H1 (cell line): ENCODE measurements around the gene SMAP1. TPM values are rescaled to one million over a fixed set of nuclear protein-coding genes. Genes with fewer than 3 reads are reported as not detected.

ENCODE experiments used
- CTCF ChIA-PET: fragments of 300-600 bp; sonication (Branson Sonifier 250); formaldehyde crosslinking; loops from one replicate; lab custom pipeline; 2021; ENCODE audit not compliant: partially characterized antibody; lab: Charles Lee
- POLR2A ChIA-PET: fragments of 300-600 bp; sonication (Branson Sonifier 250); formaldehyde crosslinking; loops from one replicate; lab custom pipeline; 2021; ENCODE audit warnings: inconsistent platforms; ENCODE audit not compliant: partially characterized antibody; lab: Charles Lee
- DNase-seq, 2 experiments: peaks; one replicate each; pipeline versions ENCODE4 v3.0.0 to v3.0.0-alpha.2; 2010 to 2022; ENCODE audit warnings: low spot score in 2 of 2, low read depth in 1 of 2, mixed read lengths in 1 of 2
- FAIRE-seq: peaks from 2 replicates; lab custom pipeline; 2011; peaks lifted over from hg19 to GRCh38; lab: Jason Lieb, UNC
- H2AFZ ChIP-seq: 2 replicates; pipeline ENCODE4 v1.8.1; 2012; ENCODE audit warnings: low read length, inconsistent platforms
- H2AK5ac ChIP-seq: 2 replicates; pipeline ENCODE4 v1.6.1; 2013; ENCODE audit warnings: low read depth, low read length
- H2BK120ac ChIP-seq: replicated peaks from 2 replicates; pipeline ENCODE3; 2013; ENCODE audit warnings: low read depth, low read length, inconsistent platforms
- H2BK12ac ChIP-seq: 2 replicates; pipeline ENCODE4 v1.6.1; 2013; ENCODE audit warnings: low read depth, low read length
- H2BK15ac ChIP-seq: 2 replicates; pipeline ENCODE4 v1.6.1; 2013; ENCODE audit warnings: low read length
- H2BK20ac ChIP-seq: 2 replicates; pipeline ENCODE4 v1.6.1; 2013; ENCODE audit warnings: low read length
- H2BK5ac ChIP-seq: 2 replicates; pipeline ENCODE4 v1.6.1; 2013; ENCODE audit warnings: low read depth, low read length
- H3K14ac ChIP-seq: 2 replicates; pipeline ENCODE4 v1.6.1; 2013; ENCODE audit warnings: inconsistent platforms; ENCODE audit not compliant: insufficient read length
- H3K18ac ChIP-seq: 2 replicates; pipeline ENCODE4 v1.6.1; 2013; ENCODE audit warnings: low read length; ENCODE audit errors: extremely low read depth
- H3K23ac ChIP-seq: 2 replicates; pipeline ENCODE4 v1.6.1; 2013; ENCODE audit warnings: inconsistent platforms; ENCODE audit not compliant: insufficient read length
- H3K23me2 ChIP-seq: 2 replicates; pipeline ENCODE4 v1.6.1; 2013; ENCODE audit warnings: low read depth, low read length
- H3K27ac ChIP-seq: 2 replicates; pipeline ENCODE4 v1.6.1; 2011; ENCODE audit warnings: low read depth, low read length, inconsistent platforms
- H3K27me3 ChIP-seq, 4 experiments: replicated peaks in 1 of 4; 1 replicate in 1 of 4; 2 replicates in 3 of 4; pipeline versions ENCODE4 v1.6.1 to v1.8.1; 2011 to 2013; ENCODE audit warnings: low read length in 3 of 4, mild to moderate bottlenecking in 3 of 4, inconsistent platforms in 2 of 4, mixed read lengths in 2 of 4, moderate library complexity in 1 of 4; ENCODE audit not compliant: control insufficient read depth in 3 of 4, insufficient read depth in 3 of 4; ENCODE audit errors: extremely low read depth in 1 of 4
- H3K36me3 ChIP-seq, 4 experiments: 2 replicates each; pipeline versions ENCODE4 v1.6.1 to v1.8.1; 2011 to 2013; ENCODE audit warnings: mild to moderate bottlenecking in 4 of 4, low read length in 3 of 4, moderate library complexity in 2 of 4, control low read depth in 1 of 4, inconsistent platforms in 1 of 4; ENCODE audit not compliant: insufficient read depth in 4 of 4, control insufficient read depth in 2 of 4
- H3K4ac ChIP-seq: replicated peaks from 2 replicates; pipeline ENCODE3; 2013; ENCODE audit warnings: low read length, low read depth, mixed read lengths, inconsistent platforms; ENCODE audit not compliant: insufficient read length
- H3K4me1 ChIP-seq, 4 experiments: replicated peaks in 1 of 4; 1 replicate in 1 of 4; 2 replicates in 3 of 4; pipeline versions ENCODE4 v1.6.1 to v1.8.1; 2011 to 2013; ENCODE audit warnings: low read length in 3 of 4, inconsistent platforms in 2 of 4, mixed read lengths in 1 of 4; ENCODE audit not compliant: insufficient read depth in 4 of 4, control insufficient read depth in 3 of 4
- H3K4me2 ChIP-seq, 2 experiments: 2 replicates each; pipeline versions ENCODE4 v1.6.1 to v1.8.1; 2011 to 2013; ENCODE audit warnings: low read depth in 2 of 2, low read length in 2 of 2, control low read depth in 1 of 2, inconsistent platforms in 1 of 2, mild to moderate bottlenecking in 1 of 2; ENCODE audit not compliant: insufficient read depth in 1 of 2
- H3K4me3 ChIP-seq, 4 experiments: fragments of 200-600, 300-600 bp in 1 of 4; sonication (generic), shearing (Covaris generic), sonication (Bioruptor Twin) in 1 of 4; 2 replicates each; pipeline versions ENCODE4 v1.5.1 to v1.8.1; 2011 to 2016; ENCODE audit warnings: low read length in 4 of 4, low read depth in 3 of 4, control low read depth in 2 of 4, inconsistent platforms in 2 of 4, mild to moderate bottlenecking in 2 of 4, mixed read lengths in 1 of 4, moderate library complexity in 1 of 4; ENCODE audit not compliant: insufficient read depth in 2 of 4; ENCODE audit errors: extremely low read depth in 1 of 4
- H3K56ac ChIP-seq: replicated peaks from 2 replicates; pipeline ENCODE3; 2013; ENCODE audit warnings: low read depth, mild to moderate bottlenecking, mixed read lengths, low read length, inconsistent platforms; ENCODE audit not compliant: insufficient read length
- H3K79me1 ChIP-seq: 2 replicates; pipeline ENCODE4 v1.6.1; 2013; ENCODE audit warnings: low read depth, low read length, control low read depth
- H3K79me2 ChIP-seq, 2 experiments: 2 replicates each; pipeline versions ENCODE4 v1.6.1 to v1.8.1; 2012 to 2013; ENCODE audit warnings: low read length in 2 of 2, mild to moderate bottlenecking in 2 of 2, inconsistent platforms in 1 of 2; ENCODE audit not compliant: insufficient read depth in 2 of 2, control insufficient read depth in 1 of 2
- H3K9ac ChIP-seq, 4 experiments: replicated peaks in 1 of 4; 1 replicate in 1 of 4; 2 replicates in 3 of 4; pipeline versions ENCODE4 v1.6.1 to v1.8.1; 2011 to 2013; ENCODE audit warnings: low read depth in 3 of 4, low read length in 3 of 4, control low read depth in 2 of 4, mild to moderate bottlenecking in 2 of 4, moderate library complexity in 2 of 4, inconsistent platforms in 1 of 4; ENCODE audit errors: extremely low read depth in 1 of 4
- H3K9me3 ChIP-seq, 2 experiments: 2 replicates each; pipeline versions ENCODE4 v1.6.1 to v1.8.1; 2012 to 2013; ENCODE audit warnings: mild to moderate bottlenecking in 2 of 2, moderate library complexity in 2 of 2, control low read depth in 1 of 2, inconsistent platforms in 1 of 2, low read depth in 1 of 2, low read length in 1 of 2, mixed read lengths in 1 of 2; ENCODE audit not compliant: insufficient read depth in 2 of 2
- H4K20me1 ChIP-seq, 2 experiments: replicated peaks in 1 of 2; 2 replicates each; pipeline versions ENCODE3 to v1.8.1; 2011 to 2013; ENCODE audit warnings: inconsistent platforms in 2 of 2, low read length in 2 of 2, mild to moderate bottlenecking in 1 of 2; ENCODE audit not compliant: insufficient read depth in 2 of 2, control insufficient read depth in 1 of 2
- H4K5ac ChIP-seq: 2 replicates; pipeline ENCODE4 v1.6.1; 2013; ENCODE audit warnings: low read length, low read depth, mixed read lengths, inconsistent platforms; ENCODE audit not compliant: insufficient read length
- H4K8ac ChIP-seq: 2 replicates; pipeline ENCODE4 v1.8.0; 2013; ENCODE audit warnings: mild to moderate bottlenecking, moderate library complexity, low read length, inconsistent platforms; ENCODE audit not compliant: insufficient read depth; ENCODE audit errors: extremely low read depth
- H4K91ac ChIP-seq: replicated peaks from 2 replicates; pipeline ENCODE3; 2013; ENCODE audit warnings: low read length, mixed read lengths, inconsistent platforms; ENCODE audit not compliant: insufficient read length
- ATF2 ChIP-seq: IDR thresholded peaks from 2 replicates; pipeline ENCODE4 v1.6.1; 2012; ENCODE audit warnings: low read length, inconsistent platforms
- BACH1 ChIP-seq: IDR thresholded peaks from 2 replicates; pipeline ENCODE4 v1.6.1; 2012; ENCODE audit warnings: low read length, improper control_type of control experiment
- CBX8 ChIP-seq: fragments of 300-800, 300-1000 bp; sonication (generic); IDR thresholded peaks from 2 replicates; pipeline ENCODE4 v1.7.1; 2016; ENCODE audit warnings: low read depth, low read length, borderline replicate concordance
- CREB1 ChIP-seq: IDR thresholded peaks from 2 replicates; pipeline ENCODE4 v1.6.1; 2012; ENCODE audit warnings: inconsistent platforms
- CTCF ChIP-seq, 3 experiments: IDR thresholded peaks; 1 replicate in 2 of 3; 2 replicates in 1 of 3; pipeline versions ENCODE4 v1.5.1 to v1.6.1; 2011; ENCODE audit warnings: low read length in 3 of 3, mild to moderate bottlenecking in 3 of 3, inconsistent platforms in 2 of 3, low read depth in 1 of 3, moderate library complexity in 1 of 3; ENCODE audit not compliant: insufficient read depth in 1 of 3; ENCODE audit errors: control extremely low read depth in 1 of 3
- JUN ChIP-seq: IDR thresholded peaks from 2 replicates; pipeline ENCODE4 v1.6.1; 2011; ENCODE audit warnings: low read depth, mild to moderate bottlenecking, improper control_type of control experiment, low read length
- POLR2AphosphoS5 ChIP-seq: IDR thresholded peaks from 2 replicates; pipeline ENCODE4 v1.6.1; 2011; ENCODE audit warnings: low read depth, low read length
- SAP30 ChIP-seq: fragments of 300-600 bp; sonication (generic); IDR thresholded peaks from 2 replicates; pipeline ENCODE4 v1.7.1; 2012; ENCODE audit warnings: low read length, moderate library complexity, mild to moderate bottlenecking, inconsistent platforms; ENCODE audit not compliant: insufficient read depth, insufficient replicate concordance
- SIN3A ChIP-seq, 2 experiments: IDR thresholded peaks in 1 of 2; conservative IDR thresholded peaks in 1 of 2; 2 replicates each; pipeline ENCODE4 v1.6.1; 2011 to 2012; ENCODE audit warnings: low read length in 2 of 2, improper control_type of control experiment in 1 of 2, low read depth in 1 of 2, mild to moderate bottlenecking in 1 of 2
- YY1 ChIP-seq: IDR thresholded peaks from 2 replicates; pipeline ENCODE4 v1.6.1; 2011; ENCODE audit warnings: low read depth, mild to moderate bottlenecking, low read length
- WGBS, 2 experiments: shearing (Covaris generic) in 1 of 2; methylation state at CpG; one replicate each; pipeline versions ENCODE4 v1.1.6 to v1.1.7; 2013 to 2015; ENCODE audit warnings: low lambda C conversion rate in 2 of 2, mixed read lengths in 2 of 2, inconsistent platforms in 1 of 2, low coverage in 1 of 2, missing lambda C conversion rate in 1 of 2; ENCODE audit not compliant: insufficient replicate concordance in 2 of 2, insufficient coverage in 1 of 2, insufficient read length in 1 of 2; ENCODE audit errors: extremely low coverage in 1 of 2, missing lambda C conversion rate in 1 of 2; 5-methylcytosine and 5-hydroxymethylcytosine counted together
- polyA plus RNA-seq, 7 experiments: library from polyadenylated mRNA; depleted of rRNA in 3 of 7; stranded (reverse) in 5 of 7; unstranded in 2 of 7; fragments of >200 nt in 5 of 7; fragments of 200-250 nt in 2 of 7; gene quantifications; 1 replicate in 5 of 7; 2 replicates in 1 of 7; 4 replicates in 1 of 7; pipeline versions ENCODE4 v1.2.1 to v1.2.3, GENCODE V29; 2011 to 2013; ENCODE audit warnings: missing spikeins in 2 of 7, mixed read lengths in 2 of 7
- total RNA-seq: library from RNA; stranded (reverse); fragmentation: NEBNext Ultra II Directional; extraction: Animal tissue kit (Norgen Biotek cat#: 25700); gene quantifications from 2 replicates; pipeline ENCODE4 v1.2.1, GENCODE V29; 2021

The SMAP1 gene
- total and polyA plus RNA-seq, 2 of the 8 experiments (the other 6 are each of a cell fraction or from before 2014, with no cell fraction given), result 18.8 to 32.4 TPM

GRCh38 chr6:70707893-70708292 is 40.2 kb downstream of the SMAP1 start:
- Histone ChIP-seq H3K14ac (no peak overlapping the region), H2AK5ac (no peak overlapping the region), H3K27me3 (no peaks in the 10 kb centered on the region), H4K5ac (no peak overlapping the region), H2BK12ac (no peak overlapping the region), H3K18ac (no peak overlapping the region), H2BK5ac (no peak overlapping the region), H3K9ac (no peak overlapping the region), H3K27ac (no peak overlapping the region), H3K9me3 (no peaks in the 10 kb centered on the region), H4K91ac (no peak overlapping the region), H3K4me3 (no peak overlapping the region), H2BK15ac (no peak overlapping the region), H2BK20ac (no peak overlapping the region), H3K23ac (no peak overlapping the region), H3K23me2 (no peaks in the 10 kb centered on the region), H4K20me1 (no peaks in the 10 kb centered on the region), H2AFZ (no peak overlapping the region), H3K79me2 (peaks cover 0 to 21% of the 10 kb centered on the region in 2 experiments; a peak in 3 of 4 replicates), H4K8ac (no peak overlapping the region), H3K36me3 (no peaks in the 10 kb centered on the region), H3K56ac (no peak overlapping the region), H3K4me1 (peaks cover 0 to 6% (median 0%) of the 10 kb centered on the region in 4 experiments; a peak in 1 of 7 replicates), H3K4ac (no peak overlapping the region), H2BK120ac (no peak overlapping the region), H3K79me1 (no peaks in the 10 kb centered on the region), H3K4me2 (no peak overlapping the region)
- WGBS, 2 experiments, result 96% methylated on average over 2 of the region's 2 CpGs; no CpG with 5 or more reads in 1 of the 2 experiments
- ChIA-PET CTCF (interaction anchor here (0.9 to 6.2 kb wide), 21 partner anchors 9 to 304 kb away, joined by 3 to 62 read pairs (median 6); partner anchors contain the start of gene B3GAT2), POLR2A (no interaction called here)
- no peak for FAIRE-seq
- no peak for DNase-seq
- TF ChIP-seq JUN (no peak), ATF2 (no peak), CTCF (IDR thresholded peaks at IDR 0.05; ENCODE audit: control extremely low read depth in 1 of 3, insufficient read depth in 1 of 3, low read depth in 1 of 3, low read length in 3 of 3) (no peak), CBX8 (no peak), BACH1 (no peak), CREB1 (no peak), SAP30 (no peak), SIN3A (conservative IDR thresholded peaks at IDR 0.05 in 1 of 2, IDR thresholded peaks at IDR 0.05 in 1 of 2; ENCODE audit: low read depth in 1 of 2, low read length in 2 of 2) (no peak), YY1 (no peak), POLR2AphosphoS5 (no peak)
